ENCODE measurements around the gene SYT8. TPM values are rescaled to one million over a fixed set of nuclear protein-coding genes. Genes with fewer than 3 reads are reported as not detected.

The SYT8 gene
- total RNA-seq, 1 experiment from 2014 or later = not detected

GRCh38 chr11:1838426-1839144, 3.8 kb downstream of the SYT8 start, which contains the start of gene TNNI2:
TNNI2 (plus strand) TSS chr11:1838981; CDS start chr11:1839697, 716 bp downstream.
- Histone ChIP-seq H2BK20ac (ENCODE audit: low read depth, low read length, poor library complexity, severe bottlenecking) (no peak within 1 kb of the TSS), H3K56ac (ENCODE audit: insufficient read length, low read depth, low read length) (no peak within 1 kb of the TSS), H3K4me2 (ENCODE audit: insufficient read depth, insufficient read length, low read length) (no peak within 1 kb of the TSS), H4K20me1 (ENCODE audit: control insufficient read depth, insufficient read depth, insufficient read length) (no peaks in the 10 kb centered on the region), H4K5ac (ENCODE audit: insufficient read length, low read depth, low read length) (no peak within 1 kb of the TSS), H3K23me2 (ENCODE audit: insufficient read length, low read depth, low read length, poor library complexity, severe bottlenecking) (no peaks in the 10 kb centered on the region), H2AK5ac (ENCODE audit: insufficient read length, low read length) (no peak within 1 kb of the TSS), H3K79me1 (ENCODE audit: insufficient read depth, low read depth, low read length, poor library complexity, severe bottlenecking) (no peaks in the 10 kb centered on the region), H4K8ac (replicated peaks; ENCODE audit: insufficient read length, low read depth, low read length) (no peak within 1 kb of the TSS), H3K79me2 (ENCODE audit: insufficient read depth, low read length) (no peaks in the 10 kb centered on the region), H2BK12ac (ENCODE audit: insufficient read length, low read depth, low read length) (no peak within 1 kb of the TSS), H3K27me3 (ENCODE audit: insufficient read depth, low read length) (no peaks in the 10 kb centered on the region), H3K9me3 (ENCODE audit: control insufficient read depth, low read depth, low read length) (no peaks in the 10 kb centered on the region), H3K23ac (ENCODE audit: insufficient read length, low read depth, low read length) (no peak within 1 kb of the TSS), H2BK5ac (ENCODE audit: insufficient read length, low read length) (no peak within 1 kb of the TSS), H3K18ac (ENCODE audit: insufficient read length, low read depth, low read length) (no peak within 1 kb of the TSS), H3K9ac (ENCODE audit: extremely low read depth, insufficient read length, low read length) (no peak within 1 kb of the TSS), H3K14ac (ENCODE audit: insufficient read depth, low read length) (no peak within 1 kb of the TSS), H2BK15ac (ENCODE audit: low read depth, low read length) (no peak within 1 kb of the TSS), H3K27ac (ENCODE audit: insufficient read length, low read depth, low read length) (no peak within 1 kb of the TSS), H3K4ac (ENCODE audit: low read depth, low read length) (no peak within 1 kb of the TSS), H2AFZ (ENCODE audit: low read length) (no peak within 1 kb of the TSS), H2BK120ac (ENCODE audit: low read depth, low read length, poor library complexity, severe bottlenecking) (no peak within 1 kb of the TSS), H4K91ac (ENCODE audit: insufficient read length, low read depth, low read length) (no peak within 1 kb of the TSS), H3T11ph (ENCODE audit: low read length) (no peak within 1 kb of the TSS), H3K4me1 (ENCODE audit: insufficient read depth, low read length) (no peaks in the 10 kb centered on the region)
- Mint-ChIP-seq H3K4me3 (no peak within 1 kb of the TSS), H3K4me1 (peaks cover 0 to 1% of the 10 kb centered on the region in 2 experiments; a peak in 2 of 4 replicates), H3K27me3 (ENCODE audit: low read depth) (peaks cover 2% of the 10 kb centered on the region), H3K27ac (peak within 1 kb of the TSS in 1 of 3 experiments; percentile 55; a peak in 1 of 7 replicates), H3K36me3 (ENCODE audit: insufficient read depth in 1 of 3, low read depth in 3 of 3) (no peaks in the 10 kb centered on the region), H3K9me3 (no peaks in the 10 kb centered on the region; a peak in 1 of 5 replicates)
- no peak for DNase-seq
- no CpG with 5 or more reads among the region's 32 CpGs for WGBS (ENCODE audit: extremely low coverage, insufficient read length, low lambda C conversion rate)
- no peak for TF ChIP-seq CTCF (conservative IDR thresholded peaks at IDR 0.05)

Data from H9 (cell line).